HepG2 (cell line): ENCODE results near the gene KLF13. TPM values are rescaled to one million over a fixed set of nuclear protein-coding genes. Genes with fewer than 3 reads are reported as not detected.

Experiments used
- AGO2 ChIP-seq: fragments of 200-400 bp; formaldehyde crosslinking; optimal IDR thresholded peaks from 2 replicates; pipeline ENCODE3; 2017; ENCODE audit warnings: mild to moderate bottlenecking, low read depth, low read length, moderate library complexity
- ASH2L ChIP-seq: fragments of 300-600, 200-600 bp; sonication (generic); IDR thresholded peaks from 2 replicates; pipeline ENCODE4 v1.7.0; 2017; ENCODE audit warnings: low read depth, mild to moderate bottlenecking, moderate library complexity, mixed read lengths, low read length; ENCODE audit not compliant: insufficient read length
- CENPBD1 ChIP-seq: sonication (generic); formaldehyde crosslinking; IDR thresholded peaks from 2 replicates; pipeline ENCODE4 v1.8.0; 2022; ENCODE audit warnings: missing genetic modification reagents, low read depth, mild to moderate bottlenecking, borderline replicate concordance
- FOXA3 ChIP-seq: IDR thresholded peaks from 2 replicates; pipeline ENCODE4 v1.6.1; 2016; ENCODE audit warnings: missing genetic modification reagents, missing compliant biosample characterization
- GTF3A ChIP-seq: sonication (generic); formaldehyde crosslinking; conservative IDR thresholded peaks from 2 replicates; pipeline ENCODE4 v1.4.0; 2020; ENCODE audit warnings: mild to moderate bottlenecking, missing genetic modification reagents
- MYC ChIP-seq: sonication (generic); formaldehyde crosslinking; IDR thresholded peaks from 2 replicates; pipeline ENCODE4 v1.9.0; 2021; ENCODE audit warnings: missing genetic modification reagents, borderline replicate concordance
- PRDM10 ChIP-seq: sonication (generic); formaldehyde crosslinking; IDR thresholded peaks from 2 replicates; pipeline ENCODE4 v1.4.0; 2020; ENCODE audit warnings: low read depth, missing genetic modification reagents
- RELA ChIP-seq: sonication (generic); formaldehyde crosslinking; IDR thresholded peaks from 2 replicates; pipeline ENCODE4 v1.4.0; 2020; ENCODE audit warnings: missing genetic modification reagents
- SMAD1 ChIP-seq: sonication (generic); formaldehyde crosslinking; IDR thresholded peaks from 2 replicates; pipeline ENCODE4 v1.4.0; 2020; ENCODE audit warnings: missing genetic modification reagents, low read depth, mild to moderate bottlenecking, borderline replicate concordance
- ZBTB7A ChIP-seq: sonication (generic); formaldehyde crosslinking; IDR thresholded peaks from 2 replicates; pipeline ENCODE4 v1.8.0; 2022; ENCODE audit warnings: mild to moderate bottlenecking, missing genetic modification reagents
- ZNF260 ChIP-seq: sonication (generic); formaldehyde crosslinking; IDR thresholded peaks from 2 replicates; pipeline ENCODE4 v1.4.0; 2020; ENCODE audit warnings: missing genetic modification reagents, low read depth, mild to moderate bottlenecking, borderline replicate concordance
- ZNF296 ChIP-seq: sonication (generic); formaldehyde crosslinking; conservative IDR thresholded peaks from 2 replicates; pipeline ENCODE4 v1.5.0; 2020; ENCODE audit warnings: mild to moderate bottlenecking, missing genetic modification reagents
- ZNF530 ChIP-seq: sonication (generic); formaldehyde crosslinking; IDR thresholded peaks from 2 replicates; pipeline ENCODE4 v1.5.0; 2020; ENCODE audit warnings: low read depth, mild to moderate bottlenecking, missing genetic modification reagents
- ZNF616 ChIP-seq: sonication (generic); formaldehyde crosslinking; IDR thresholded peaks from 2 replicates; pipeline ENCODE4 v1.5.0; 2020; ENCODE audit warnings: low read depth, mild to moderate bottlenecking, missing genetic modification reagents
- ZNF773 ChIP-seq: sonication (generic); formaldehyde crosslinking; IDR thresholded peaks from 2 replicates; pipeline ENCODE4 v1.4.0; 2020; ENCODE audit warnings: missing genetic modification reagents, borderline replicate concordance
- polyA plus RNA-seq, 8 experiments: library from polyadenylated mRNA; depleted of rRNA in 3 of 8; stranded (reverse) in 7 of 8; unstranded in 1 of 8; fragments of >200 nt; fragmentation: Illumina TruSeq in 4 of 8; extraction: Trizol in 4 of 8; gene quantifications; 2 replicates each; pipeline versions ENCODE4 v1.2.1 to v1.2.3, GENCODE V29; 2011 to 2016; ENCODE audit warnings: low read depth in 4 of 8, missing spikeins in 1 of 8, mixed read lengths in 1 of 8; ENCODE audit not compliant: insufficient read depth in 1 of 8
- total RNA-seq, 5 experiments: library from RNA; depleted of rRNA; stranded (reverse); fragments of >200 nt; fragmentation: Illumina TruSeq; extraction: Trizol; gene quantifications; 2 replicates each; pipeline ENCODE4 v1.2.3, GENCODE V29; 2016; ENCODE audit warnings: low read depth in 1 of 5
- TF ChIP-seq, protein P1 (sequence below): sonication (generic); formaldehyde crosslinking; IDR thresholded peaks from 2 replicates; pipeline ENCODE4 v1.4.0; 2020; ENCODE audit warnings: missing genetic modification reagents
- TF ChIP-seq, protein P2 (sequence below): sonication (generic); formaldehyde crosslinking; IDR thresholded peaks from 2 replicates; pipeline ENCODE4 v1.4.0; 2020; ENCODE audit warnings: missing genetic modification reagents, borderline replicate concordance

KLF13 gene
- total and polyA plus RNA-seq, 2 of the 13 experiments (the other 11 are each of a cell fraction or from before 2014, with no cell fraction given): 16.8 to 25.1 TPM

- TF ChIP-seq, protein P1, sequence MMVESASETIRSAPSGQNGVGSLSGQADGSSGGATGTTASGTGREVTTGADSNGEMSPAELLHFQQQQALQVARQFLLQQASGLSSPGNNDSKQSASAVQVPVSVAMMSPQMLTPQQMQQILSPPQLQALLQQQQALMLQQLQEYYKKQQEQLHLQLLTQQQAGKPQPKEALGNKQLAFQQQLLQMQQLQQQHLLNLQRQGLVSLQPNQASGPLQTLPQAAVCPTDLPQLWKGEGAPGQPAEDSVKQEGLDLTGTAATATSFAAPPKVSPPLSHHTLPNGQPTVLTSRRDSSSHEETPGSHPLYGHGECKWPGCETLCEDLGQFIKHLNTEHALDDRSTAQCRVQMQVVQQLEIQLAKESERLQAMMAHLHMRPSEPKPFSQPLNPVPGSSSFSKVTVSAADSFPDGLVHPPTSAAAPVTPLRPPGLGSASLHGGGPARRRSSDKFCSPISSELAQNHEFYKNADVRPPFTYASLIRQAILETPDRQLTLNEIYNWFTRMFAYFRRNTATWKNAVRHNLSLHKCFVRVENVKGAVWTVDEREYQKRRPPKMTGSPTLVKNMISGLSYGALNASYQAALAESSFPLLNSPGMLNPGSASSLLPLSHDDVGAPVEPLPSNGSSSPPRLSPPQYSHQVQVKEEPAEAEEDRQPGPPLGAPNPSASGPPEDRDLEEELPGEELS: peak; percentile 98
- 0 out of 2 replicates have a peak, but pooled peaks have one; percentile 44 for TF ChIP-seq SMAD1 (CRISPR knock-in tag)
- no peak for TF ChIP-seq ZNF530 (CRISPR knock-in tag)
- TF ChIP-seq ZBTB7A: peak; percentile 75; the same call in 1 of the 2 replicates
- TF ChIP-seq ZNF773: no peak
- TF ChIP-seq, protein P2, sequence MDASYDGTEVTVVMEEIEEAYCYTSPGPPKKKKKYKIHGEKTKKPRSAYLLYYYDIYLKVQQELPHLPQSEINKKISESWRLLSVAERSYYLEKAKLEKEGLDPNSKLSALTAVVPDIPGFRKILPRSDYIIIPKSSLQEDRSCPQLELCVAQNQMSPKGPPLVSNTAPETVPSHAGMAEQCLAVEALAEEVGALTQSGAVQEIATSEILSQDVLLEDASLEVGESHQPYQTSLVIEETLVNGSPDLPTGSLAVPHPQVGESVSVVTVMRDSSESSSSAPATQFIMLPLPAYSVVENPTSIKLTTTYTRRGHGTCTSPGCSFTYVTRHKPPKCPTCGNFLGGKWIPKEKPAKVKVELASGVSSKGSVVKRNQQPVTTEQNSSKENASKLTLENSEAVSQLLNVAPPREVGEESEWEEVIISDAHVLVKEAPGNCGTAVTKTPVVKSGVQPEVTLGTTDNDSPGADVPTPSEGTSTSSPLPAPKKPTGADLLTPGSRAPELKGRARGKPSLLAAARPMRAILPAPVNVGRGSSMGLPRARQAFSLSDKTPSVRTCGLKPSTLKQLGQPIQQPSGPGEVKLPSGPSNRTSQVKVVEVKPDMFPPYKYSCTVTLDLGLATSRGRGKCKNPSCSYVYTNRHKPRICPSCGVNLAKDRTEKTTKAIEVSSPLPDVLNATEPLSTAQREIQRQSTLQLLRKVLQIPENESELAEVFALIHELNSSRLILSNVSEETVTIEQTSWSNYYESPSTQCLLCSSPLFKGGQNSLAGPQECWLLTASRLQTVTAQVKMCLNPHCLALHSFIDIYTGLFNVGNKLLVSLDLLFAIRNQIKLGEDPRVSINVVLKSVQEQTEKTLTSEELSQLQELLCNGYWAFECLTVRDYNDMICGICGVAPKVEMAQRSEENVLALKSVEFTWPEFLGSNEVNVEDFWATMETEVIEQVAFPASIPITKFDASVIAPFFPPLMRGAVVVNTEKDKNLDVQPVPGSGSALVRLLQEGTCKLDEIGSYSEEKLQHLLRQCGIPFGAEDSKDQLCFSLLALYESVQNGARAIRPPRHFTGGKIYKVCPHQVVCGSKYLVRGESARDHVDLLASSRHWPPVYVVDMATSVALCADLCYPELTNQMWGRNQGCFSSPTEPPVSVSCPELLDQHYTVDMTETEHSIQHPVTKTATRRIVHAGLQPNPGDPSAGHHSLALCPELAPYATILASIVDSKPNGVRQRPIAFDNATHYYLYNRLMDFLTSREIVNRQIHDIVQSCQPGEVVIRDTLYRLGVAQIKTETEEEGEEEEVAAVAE (CRISPR knock-in tag): peak; percentile 21; the same call in 1 of the 2 replicates
- TF ChIP-seq ZNF616 (CRISPR knock-in tag): no peak
- 0 out of 2 replicates have a peak, but pooled peaks have one; percentile 39 for TF ChIP-seq RELA (CRISPR knock-in tag)
- peak; percentile 83 for TF ChIP-seq PRDM10 (CRISPR knock-in tag)
- no peak for TF ChIP-seq ZNF260 (CRISPR knock-in tag)
- TF ChIP-seq ZNF296: no peak
- TF ChIP-seq MYC (CRISPR knock-in tag): peak; percentile 83; the same call in 1 of the 2 replicates
- TF ChIP-seq ASH2L: peak; percentile 88
- TF ChIP-seq FOXA3 (CRISPR knock-in tag): peak; percentile 99
- TF ChIP-seq AGO2: no peak
- TF ChIP-seq GTF3A (CRISPR knock-in tag): no peak
- no peak for TF ChIP-seq CENPBD1 (CRISPR knock-in tag)
Observed at GRCh38 chr15:31296646-31297574, 29.7 kb upstream of the KLF13 start (continued).
